Measurements from ENCODE around the gene KRTAP12-2. TPM values are rescaled to one million over a fixed set of nuclear protein-coding genes. Genes with fewer than 3 reads are reported as not detected.

The KRTAP12-2 gene
- total RNA-seq, 1 donor from 2014 or later: not detected

DNA sequence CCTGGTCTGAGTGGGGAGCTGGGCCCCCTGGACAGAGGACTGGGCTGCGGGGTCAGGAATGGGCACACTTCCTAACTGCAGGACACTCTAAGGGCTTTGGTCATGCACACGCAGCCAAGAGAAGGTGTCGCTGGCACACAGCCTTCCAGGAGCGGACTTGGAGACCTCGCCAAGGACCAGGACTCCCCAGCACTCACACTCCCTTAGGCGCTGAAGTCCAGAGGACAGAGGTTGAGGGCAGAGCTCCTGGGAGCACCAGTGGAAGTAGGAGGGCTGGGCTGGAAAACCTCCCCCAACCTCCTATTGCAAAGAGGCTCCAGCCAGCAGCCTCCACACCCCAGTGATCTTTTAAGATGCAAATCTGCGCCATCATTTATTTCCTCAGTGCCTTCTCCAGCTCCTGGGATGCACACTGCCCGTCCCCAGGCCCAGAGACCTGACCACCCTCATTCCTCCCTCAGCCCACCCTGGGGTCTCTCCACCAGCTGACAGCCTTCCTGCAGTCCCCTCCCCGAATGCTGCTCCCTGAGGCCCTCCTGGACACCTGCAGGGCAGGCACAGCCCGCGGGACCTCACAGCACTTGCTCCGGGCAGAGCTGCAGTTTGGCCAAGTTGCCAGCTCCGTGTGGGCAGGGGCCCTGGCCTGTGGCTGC lies 41.6 kb upstream of the KRTAP12-2 start:
- Histone ChIP-seq H3K4me1 (peaks cover 56% of the 10 kb centered on the region), H3K4me3 (peak overlapping the region; percentile 53), H3K27me3 (ENCODE audit: low read depth) (peaks cover 98% of the 10 kb centered on the region), H3K9me3 (replicated peaks) (no peaks in the 10 kb centered on the region), H3K36me3 (no peaks in the 10 kb centered on the region), H3K27ac (replicated peaks) (peak overlapping the region; percentile 58)
- TF ChIP-seq, protein P1, sequence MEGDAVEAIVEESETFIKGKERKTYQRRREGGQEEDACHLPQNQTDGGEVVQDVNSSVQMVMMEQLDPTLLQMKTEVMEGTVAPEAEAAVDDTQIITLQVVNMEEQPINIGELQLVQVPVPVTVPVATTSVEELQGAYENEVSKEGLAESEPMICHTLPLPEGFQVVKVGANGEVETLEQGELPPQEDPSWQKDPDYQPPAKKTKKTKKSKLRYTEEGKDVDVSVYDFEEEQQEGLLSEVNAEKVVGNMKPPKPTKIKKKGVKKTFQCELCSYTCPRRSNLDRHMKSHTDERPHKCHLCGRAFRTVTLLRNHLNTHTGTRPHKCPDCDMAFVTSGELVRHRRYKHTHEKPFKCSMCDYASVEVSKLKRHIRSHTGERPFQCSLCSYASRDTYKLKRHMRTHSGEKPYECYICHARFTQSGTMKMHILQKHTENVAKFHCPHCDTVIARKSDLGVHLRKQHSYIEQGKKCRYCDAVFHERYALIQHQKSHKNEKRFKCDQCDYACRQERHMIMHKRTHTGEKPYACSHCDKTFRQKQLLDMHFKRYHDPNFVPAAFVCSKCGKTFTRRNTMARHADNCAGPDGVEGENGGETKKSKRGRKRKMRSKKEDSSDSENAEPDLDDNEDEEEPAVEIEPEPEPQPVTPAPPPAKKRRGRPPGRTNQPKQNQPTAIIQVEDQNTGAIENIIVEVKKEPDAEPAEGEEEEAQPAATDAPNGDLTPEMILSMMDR (IDR thresholded peaks at IDR 0.05; ENCODE audit: borderline replicate concordance): no peak
- no peak for DNase-seq
- intact Hi-C loops (cut with micrococcal nuclease): no loop called here

DNA sequence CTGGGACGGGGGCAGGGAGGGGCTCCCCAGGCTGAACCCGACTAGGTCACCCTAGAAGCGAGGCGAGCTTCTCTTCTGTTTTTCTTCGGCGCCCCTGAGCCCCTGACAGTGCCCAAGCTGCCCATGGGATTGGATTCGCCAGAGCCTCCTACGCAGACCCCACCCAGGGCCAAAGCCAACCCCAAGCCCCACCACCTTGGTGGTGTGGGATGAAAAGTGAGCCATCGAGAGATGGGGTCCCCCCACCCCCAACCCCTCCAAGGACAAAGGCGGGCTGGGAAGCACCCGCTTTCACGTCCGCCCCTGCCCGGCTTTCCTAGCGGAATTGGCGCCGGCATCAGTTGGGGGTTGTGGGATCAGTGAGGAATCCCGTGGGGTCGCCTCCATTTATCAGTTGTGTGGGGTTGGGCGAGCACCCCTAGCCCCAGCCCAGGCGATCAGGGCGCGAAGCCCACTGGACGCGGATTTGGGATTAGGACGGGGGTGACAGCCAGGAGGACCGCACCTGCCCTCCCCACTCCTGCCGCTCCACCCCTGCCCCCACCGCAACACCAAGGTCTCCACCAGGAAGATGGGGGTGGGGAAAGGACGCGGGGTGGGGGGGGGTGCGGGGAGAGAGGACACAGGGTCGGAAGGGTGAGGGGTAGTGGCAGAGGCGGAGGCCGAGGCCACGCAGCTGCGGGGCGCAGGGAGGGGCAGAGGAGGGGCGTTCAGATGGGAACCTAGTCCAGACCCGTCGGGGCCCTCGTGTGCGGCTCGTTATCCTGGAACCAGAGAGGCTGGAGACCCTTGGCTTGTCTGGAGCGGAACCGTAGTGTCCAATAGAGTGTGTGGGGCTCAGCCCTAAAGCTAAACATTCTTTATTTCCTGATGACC lies 40.2 kb upstream of the KRTAP12-2 start:
- H3K9me3 ChIP-seq (replicated peaks): no peaks in the 10 kb centered on the region
- H3K36me3 ChIP-seq: no peaks in the 10 kb centered on the region
- intact Hi-C loops (cut with micrococcal nuclease): no loop called here
- H3K4me3 ChIP-seq: no peak overlapping the region
- peaks cover 98% of the 10 kb centered on the region for H3K27me3 ChIP-seq (ENCODE audit: low read depth)
- TF ChIP-seq, protein P1 (IDR thresholded peaks at IDR 0.05; ENCODE audit: borderline replicate concordance): no peak
- H3K4me1 ChIP-seq: peaks cover 52% of the 10 kb centered on the region
- DNase-seq: no peak
- H3K27ac ChIP-seq (replicated peaks): no peak overlapping the region

DNA sequence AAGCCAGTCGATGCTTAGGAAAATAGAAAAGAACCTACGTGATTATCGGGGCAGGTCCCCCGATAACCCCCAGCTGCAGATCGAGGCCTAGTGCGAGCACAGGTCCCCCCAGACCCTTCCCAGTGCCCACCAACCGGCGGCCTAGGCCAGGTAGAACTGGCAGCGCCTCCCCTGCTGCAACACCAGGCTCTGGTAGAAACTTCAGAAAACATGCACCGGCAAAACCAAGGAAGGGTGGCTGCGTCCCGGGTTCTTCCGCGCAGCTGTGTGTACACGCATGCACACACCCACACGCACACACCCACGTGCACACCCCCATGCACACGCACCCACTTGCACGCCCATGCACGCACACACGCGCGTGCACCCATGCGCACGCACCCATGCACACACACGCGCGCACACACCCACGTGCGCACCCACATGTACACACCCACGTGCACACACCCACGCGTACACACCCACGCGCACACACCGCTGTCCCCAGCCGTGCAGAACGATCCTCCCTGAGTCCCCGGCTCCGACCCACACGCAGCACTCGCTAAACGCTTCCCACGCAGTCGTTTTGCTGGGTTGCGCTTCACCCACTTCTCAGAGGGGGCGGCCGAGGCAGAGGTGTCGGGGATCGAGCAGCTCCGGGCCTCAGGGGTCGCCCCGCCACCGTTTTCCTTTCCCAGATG lies 39.4 kb upstream of the KRTAP12-2 start:
- H3K36me3 ChIP-seq: no peaks in the 10 kb centered on the region
- peaks cover 98% of the 10 kb centered on the region for H3K27me3 ChIP-seq (ENCODE audit: low read depth)
- H3K9me3 ChIP-seq (replicated peaks): no peaks in the 10 kb centered on the region
- H3K4me3 ChIP-seq: no peak overlapping the region
- H3K4me1 ChIP-seq: peaks cover 44% of the 10 kb centered on the region
- intact Hi-C loops (cut with micrococcal nuclease): no loop called here
- no peak for DNase-seq
- H3K27ac ChIP-seq (replicated peaks): no peak overlapping the region
- TF ChIP-seq, protein P1 (IDR thresholded peaks at IDR 0.05; ENCODE audit: borderline replicate concordance): no peak

DNA sequence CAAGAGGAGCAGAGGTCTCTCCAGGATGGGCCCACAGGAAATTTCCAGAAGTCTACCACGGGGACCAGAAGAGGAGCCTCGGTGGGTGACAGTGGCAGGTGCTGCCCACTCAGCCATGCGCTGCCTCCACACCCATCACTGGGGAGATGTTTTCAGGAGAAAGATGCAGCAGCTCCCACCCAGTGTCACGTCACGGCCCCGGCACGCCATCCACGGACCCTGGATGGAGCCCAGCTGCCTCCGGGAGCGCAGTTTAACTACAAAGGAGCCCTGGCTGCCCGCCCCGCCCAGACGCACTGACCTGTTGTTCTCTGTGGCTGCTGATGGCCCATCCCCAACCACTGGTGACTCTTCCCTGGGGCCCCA lies 37.9 kb upstream of the KRTAP12-2 start:
- peaks cover 98% of the 10 kb centered on the region for H3K27me3 ChIP-seq (ENCODE audit: low read depth)
- intact Hi-C loops (cut with micrococcal nuclease): no loop called here

More for the DNA sequence above, 37.9 kb upstream of the KRTAP12-2 start:
- no peaks in the 10 kb centered on the region for H3K36me3 ChIP-seq
- DNase-seq: no peak
- no peak overlapping the region for H3K4me3 ChIP-seq
- TF ChIP-seq, protein P1 (IDR thresholded peaks at IDR 0.05; ENCODE audit: borderline replicate concordance): no peak
- H3K9me3 ChIP-seq (replicated peaks): no peaks in the 10 kb centered on the region
- no peak overlapping the region for H3K27ac ChIP-seq (replicated peaks)
- H3K4me1 ChIP-seq: peaks cover 28% of the 10 kb centered on the region

Measured in left ventricle myocardium inferior (tissue), 1 donor.